ENCODE data around the gene ZNF70. TPM values are rescaled to one million over a fixed set of nuclear protein-coding genes. Genes with fewer than 3 reads are reported as not detected.

ZNF70 gene
- total and polyA plus RNA-seq, 9 of the 15 experiments (the other 6 are each of a cell fraction or from before 2014, with no cell fraction given): 0.14 to 3.3 (median 1.4) TPM

DNA sequence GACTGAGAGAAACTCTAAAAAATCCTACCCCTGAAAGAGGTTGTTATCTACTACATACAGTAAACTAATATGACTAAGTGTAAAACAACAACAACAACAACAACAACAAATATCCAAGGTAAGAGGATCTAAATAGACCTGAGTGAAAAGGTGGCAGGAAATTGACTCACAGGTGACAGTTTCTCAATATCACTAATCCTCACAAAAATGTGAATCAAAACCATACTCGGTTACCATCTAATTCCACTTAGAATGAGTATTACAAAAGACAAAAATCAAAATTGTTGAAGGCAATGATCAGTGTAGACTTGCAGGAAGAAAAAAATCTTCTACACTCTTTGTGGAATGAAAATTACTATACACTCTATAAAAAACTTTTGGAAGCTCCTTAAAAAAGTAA, 42.6 kb downstream of the ZNF70 start (continued):
- TF ChIP-seq, protein P1, sequence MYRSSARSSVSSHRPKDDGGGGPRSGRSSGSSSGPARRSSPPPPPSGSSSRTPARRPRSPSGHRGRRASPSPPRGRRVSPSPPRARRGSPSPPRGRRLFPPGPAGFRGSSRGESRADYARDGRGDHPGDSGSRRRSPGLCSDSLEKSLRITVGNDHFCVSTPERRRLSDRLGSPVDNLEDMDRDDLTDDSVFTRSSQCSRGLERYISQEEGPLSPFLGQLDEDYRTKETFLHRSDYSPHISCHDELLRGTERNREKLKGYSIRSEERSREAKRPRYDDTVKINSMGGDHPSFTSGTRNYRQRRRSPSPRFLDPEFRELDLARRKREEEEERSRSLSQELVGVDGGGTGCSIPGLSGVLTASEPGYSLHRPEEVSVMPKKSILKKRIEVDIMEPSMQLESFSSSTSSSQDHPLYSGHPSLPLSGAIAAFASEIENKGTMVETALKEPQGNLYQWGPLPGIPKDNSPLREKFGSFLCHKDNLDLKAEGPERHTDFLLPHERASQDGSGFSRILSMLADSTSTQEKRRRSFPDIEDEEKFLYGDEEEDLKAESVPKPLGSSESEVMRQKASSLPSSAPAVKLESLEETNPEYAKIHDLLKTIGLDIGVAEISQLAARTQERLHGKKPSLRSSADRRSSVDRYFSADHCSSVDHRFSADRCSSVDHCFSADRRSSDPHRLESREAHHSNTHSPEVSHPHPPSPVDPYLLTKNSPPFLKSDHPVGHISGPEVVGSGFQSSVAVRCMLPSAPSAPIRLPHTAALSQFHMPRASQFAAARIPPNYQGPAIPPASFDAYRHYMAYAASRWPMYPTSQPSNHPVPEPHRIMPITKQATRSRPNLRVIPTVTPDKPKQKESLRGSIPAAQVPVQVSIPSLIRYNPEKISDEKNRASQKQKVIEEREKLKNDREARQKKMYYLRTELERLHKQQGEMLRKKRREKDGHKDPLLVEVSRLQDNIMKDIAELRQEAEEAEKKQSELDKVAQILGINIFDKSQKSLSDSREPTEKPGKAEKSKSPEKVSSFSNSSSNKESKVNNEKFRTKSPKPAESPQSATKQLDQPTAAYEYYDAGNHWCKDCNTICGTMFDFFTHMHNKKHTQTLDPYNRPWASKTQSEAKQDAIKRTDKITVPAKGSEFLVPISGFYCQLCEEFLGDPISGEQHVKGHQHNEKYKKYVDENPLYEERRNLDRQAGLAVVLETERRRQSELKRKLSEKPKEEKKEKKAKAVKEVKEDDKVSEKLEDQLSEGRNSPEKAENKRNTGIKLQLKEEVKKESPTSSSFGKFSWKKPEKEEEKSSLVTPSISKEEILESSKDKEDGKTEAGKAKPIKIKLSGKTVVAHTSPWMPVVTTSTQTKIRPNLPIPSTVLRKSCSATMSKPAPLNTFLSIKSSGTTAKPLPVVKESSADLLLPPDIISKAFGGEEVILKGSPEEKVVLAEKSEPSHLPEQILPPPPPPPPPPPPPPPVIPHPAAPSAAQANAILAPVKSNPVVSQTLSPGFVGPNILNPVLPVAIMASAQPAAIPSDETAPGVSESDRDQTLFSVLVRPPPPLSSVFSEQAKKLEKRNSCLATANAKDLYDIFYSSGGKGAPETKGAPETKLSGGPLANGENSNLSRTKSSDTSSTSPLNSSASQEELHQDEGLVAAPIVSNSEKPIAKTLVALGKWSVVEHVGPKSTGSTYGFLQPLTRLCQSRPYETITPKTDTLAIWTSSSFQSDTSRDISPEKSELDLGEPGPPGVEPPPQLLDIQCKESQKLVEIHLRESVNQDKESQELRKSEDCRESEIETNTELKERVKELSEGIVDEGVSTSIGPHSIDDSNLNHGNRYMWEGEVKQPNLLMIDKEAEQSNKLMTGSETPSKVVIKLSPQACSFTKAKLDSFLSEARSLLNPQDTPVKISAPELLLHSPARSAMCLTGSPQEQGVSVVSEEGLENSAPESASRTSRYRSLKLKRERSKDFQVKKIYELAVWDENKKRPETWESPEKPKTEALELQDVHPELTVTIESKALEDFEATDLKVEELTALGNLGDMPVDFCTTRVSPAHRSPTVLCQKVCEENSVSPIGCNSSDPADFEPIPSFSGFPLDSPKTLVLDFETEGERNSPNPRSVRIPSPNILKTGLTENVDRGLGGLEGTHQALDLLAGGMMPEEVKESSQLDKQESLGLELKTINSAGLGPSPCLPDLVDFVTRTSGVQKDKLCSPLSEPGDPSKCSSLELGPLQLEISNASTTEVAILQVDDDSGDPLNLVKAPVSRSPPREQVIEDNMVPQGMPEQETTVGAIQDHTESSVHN (IDR thresholded peaks at IDR 0.05; ENCODE audit: borderline replicate concordance in 1 of 2, low read depth in 1 of 2): no peak
- TF ChIP-seq SRSF9 (IDR thresholded peaks at IDR 0.05; ENCODE audit: borderline replicate concordance, low read depth, low read length): no peak

DNA sequence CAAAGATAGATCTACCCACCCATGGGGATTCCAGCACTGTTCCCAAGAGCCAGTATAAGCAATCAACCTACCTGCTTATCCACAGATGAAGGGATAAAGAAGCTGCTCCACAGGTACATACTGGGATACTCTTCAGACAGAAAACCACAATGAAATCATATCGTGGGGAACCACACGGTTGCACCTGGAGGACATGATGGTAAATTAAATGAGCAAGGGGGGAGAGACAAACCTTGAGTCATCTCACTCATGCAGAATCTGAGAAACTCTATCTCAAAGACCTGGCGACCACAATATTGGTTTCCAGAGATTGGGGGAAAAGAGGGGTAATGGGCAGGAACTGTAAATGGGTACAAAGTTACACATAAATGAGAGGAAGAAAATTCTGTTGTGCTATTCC, 45.6 kb downstream of the ZNF70 start:
- H3K9me1 ChIP-seq (ENCODE audit: control insufficient read depth, insufficient read depth, low read length): no peaks in the 10 kb centered on the region
- POLR2A ChIA-PET: no interaction called here
- DNase-seq (ENCODE audit: extremely low read depth in 1 of 4, low spot score in 3 of 4) (no peak), FAIRE-seq (no peak), ATAC-seq (no peak)
- H4K20me1 ChIP-seq (replicated peaks; ENCODE audit: control insufficient read depth, insufficient read depth, low read length): no peaks in the 10 kb centered on the region
- no peaks in the 10 kb centered on the region for H3K4me1 ChIP-seq (replicated peaks in 1 of 2; ENCODE audit: control insufficient read depth in 2 of 2, insufficient read depth in 2 of 2, low read length in 2 of 2)
- WGBS (ENCODE audit: insufficient coverage, low coverage, missing lambda C conversion rate): 71% methylated on average over 3 of the region's 3 CpGs
- in situ Hi-C loops (cut with MboI): no loop called here
- BruUV-seq (replicated peaks): no TSS peak
- no peak overlapping the region for H3K4me2 ChIP-seq (ENCODE audit: insufficient read depth, low read length)
- no peaks in the 10 kb centered on the region for H3K9me3 ChIP-seq (replicated peaks; ENCODE audit: control insufficient read depth, insufficient read depth, low read depth, low read length)
- CTCF ChIA-PET (ENCODE audit: low intra/inter-chr PET ratio): no interaction called here
- H3K36me3 ChIP-seq (ENCODE audit: control insufficient read depth, insufficient read depth, low read length): peaks cover 97% of the 10 kb centered on the region
- H2AFZ ChIP-seq (ENCODE audit: low read depth, low read length): no peak overlapping the region
- intact Hi-C loops (cut with micrococcal nuclease): no loop called here
- no peaks in the 10 kb centered on the region for H3K27me3 ChIP-seq (ENCODE audit: control insufficient read depth in 2 of 2, insufficient read depth in 2 of 2, low read length in 2 of 2)
- H3K4me3 ChIP-seq: no peak overlapping the region
- H3K79me2 ChIP-seq (ENCODE audit: control insufficient read depth, insufficient read depth, low read length): peaks cover 25% of the 10 kb centered on the region
- no peak overlapping the region for H3K9ac ChIP-seq (ENCODE audit: insufficient read depth in 1 of 2, low read depth in 2 of 2, low read length in 2 of 2)
- no peak overlapping the region for H3K27ac ChIP-seq (ENCODE audit: extremely low read depth, low read depth, low read length)
- TF ChIP-seq NFE2L1 (tag; IDR thresholded peaks at IDR 0.05; ENCODE audit: borderline replicate concordance, low read depth) (no peak), POLR2AphosphoS5 (IDR thresholded peaks at IDR 0.05; ENCODE audit: control insufficient read depth, insufficient read depth, low read depth, low read length) (no peak), HNRNPLL (IDR thresholded peaks at IDR 0.05; ENCODE audit: low read depth, low read length, poor library complexity, severe bottlenecking) (no peak), ZNF217 (CRISPR knock-in tag; IDR thresholded peaks at IDR 0.05) (no peak), KDM2B (CRISPR knock-in tag; IDR thresholded peaks at IDR 0.05) (no peak), SNIP1 (IDR thresholded peaks at IDR 0.05; ENCODE audit: low read depth) (no peak)
- TF ChIP-seq, protein P2, sequence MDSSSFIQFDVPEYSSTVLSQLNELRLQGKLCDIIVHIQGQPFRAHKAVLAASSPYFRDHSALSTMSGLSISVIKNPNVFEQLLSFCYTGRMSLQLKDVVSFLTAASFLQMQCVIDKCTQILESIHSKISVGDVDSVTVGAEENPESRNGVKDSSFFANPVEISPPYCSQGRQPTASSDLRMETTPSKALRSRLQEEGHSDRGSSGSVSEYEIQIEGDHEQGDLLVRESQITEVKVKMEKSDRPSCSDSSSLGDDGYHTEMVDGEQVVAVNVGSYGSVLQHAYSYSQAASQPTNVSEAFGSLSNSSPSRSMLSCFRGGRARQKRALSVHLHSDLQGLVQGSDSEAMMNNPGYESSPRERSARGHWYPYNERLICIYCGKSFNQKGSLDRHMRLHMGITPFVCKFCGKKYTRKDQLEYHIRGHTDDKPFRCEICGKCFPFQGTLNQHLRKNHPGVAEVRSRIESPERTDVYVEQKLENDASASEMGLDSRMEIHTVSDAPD (CRISPR knock-in tag; IDR thresholded peaks at IDR 0.05): no peak

Measured in K562 (cell line).